ENCODE results near the gene CDS2.
"Not testable (repeated sequence)": the region's sequence is repeated elsewhere in the genome, so short reads cannot be mapped to it uniquely, and the experiment has no call there.

- TF ChIP-seq CTCF (IDR thresholded peaks at IDR 0.05; ENCODE audit: insufficient read depth, low read length, poor library complexity, severe bottlenecking); EZH2phosphoT487 (conservative IDR thresholded peaks at IDR 0.05; ENCODE audit: low read length): not testable (repeated sequence)
These were observed 26.9 kb upstream of the CDS2 start for GRCh38 chr20:5099909-5100308.
